ENCODE measurements around the gene GPRC5A.

GPRC5A gene

GRCh38 chr12:12943586-12944260 is 52.4 kb downstream of the GPRC5A start:
- DNase-seq, result no peak

GRCh38 chr12:12945591-12945990 is 54.2 kb downstream of the GPRC5A start:
- no peak for DNase-seq

DNA sequence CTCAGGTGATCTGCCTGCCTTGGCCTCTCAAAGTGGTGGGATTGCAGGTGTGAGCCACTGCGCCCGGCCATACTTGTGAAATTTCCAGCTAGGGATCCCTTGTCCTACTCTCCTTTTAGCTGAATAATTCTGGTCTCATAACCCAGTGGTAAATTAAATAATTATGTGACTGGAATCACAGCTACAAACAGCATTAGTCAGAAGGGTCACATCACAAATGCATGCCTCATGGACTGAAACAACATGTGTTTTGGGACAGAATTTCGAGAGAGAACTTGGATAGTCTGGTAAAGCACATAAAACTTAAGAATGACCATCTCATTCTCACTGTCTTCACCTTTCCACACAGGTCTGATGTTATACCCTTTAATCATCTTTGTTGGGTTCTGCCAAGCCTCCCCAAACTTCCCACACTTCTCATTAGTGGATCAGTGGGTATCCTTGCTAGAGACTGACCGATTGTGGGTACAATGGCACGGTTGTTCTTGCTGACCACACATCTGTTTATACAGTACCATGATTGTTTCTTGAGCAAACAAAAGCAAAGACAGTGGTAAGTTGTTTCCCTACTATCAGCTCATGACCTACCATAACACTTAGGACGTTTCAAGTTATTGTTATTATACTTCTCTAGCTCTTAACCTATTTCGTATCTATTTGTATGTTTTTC is 55.5 kb downstream of the GPRC5A start:
- no peak for DNase-seq

DNA sequence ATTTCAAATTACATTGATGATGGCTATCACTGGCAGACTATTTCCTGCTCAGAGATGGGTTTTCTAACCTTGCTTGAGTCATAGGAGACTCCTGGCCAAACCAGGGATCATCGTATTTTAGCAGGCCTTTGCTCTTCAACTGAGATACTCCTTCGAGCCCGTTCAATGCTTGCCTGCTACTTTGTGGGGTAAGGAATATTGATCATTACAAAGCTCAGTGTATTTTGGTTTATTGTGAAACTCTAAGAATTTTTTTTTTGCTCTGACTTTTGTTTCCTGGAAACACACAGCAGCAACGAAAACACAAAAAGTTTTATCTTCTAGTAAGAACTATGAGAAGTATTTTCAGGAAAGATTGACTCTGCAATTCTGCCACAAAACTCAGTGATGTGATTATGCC is 56.5 kb downstream of the GPRC5A start:
- no peak for DNase-seq

- no peak for DNase-seq
These were observed 60.1 kb downstream of the GPRC5A start for GRCh38 chr12:12951504-12951903.

- DNase-seq, result no peak
These were observed 60.7 kb downstream of the GPRC5A start, which contains the start of gene GPRC5D for GRCh38 chr12:12952036-12952435. TSS of gene GPRC5D (minus strand) at chr12:12952170. CDS start at chr12:12950384, 1,786 bp downstream.

- no peak for DNase-seq
These were observed 63.0 kb downstream of the GPRC5A start for GRCh38 chr12:12954356-12954755.

GRCh38 chr12:12954878-12955625 is 63.7 kb downstream of the GPRC5A start:
- no peak for DNase-seq

- no peak for DNase-seq
These were observed 67.5 kb downstream of the GPRC5A start for GRCh38 chr12:12958886-12959285.

GRCh38 chr12:12960639-12961209 is 69.4 kb downstream of the GPRC5A start:
- no peak for DNase-seq

- DNase-seq, result no peak
These were observed 72.9 kb downstream of the GPRC5A start for GRCh38 chr12:12964255-12964654.

DNA sequence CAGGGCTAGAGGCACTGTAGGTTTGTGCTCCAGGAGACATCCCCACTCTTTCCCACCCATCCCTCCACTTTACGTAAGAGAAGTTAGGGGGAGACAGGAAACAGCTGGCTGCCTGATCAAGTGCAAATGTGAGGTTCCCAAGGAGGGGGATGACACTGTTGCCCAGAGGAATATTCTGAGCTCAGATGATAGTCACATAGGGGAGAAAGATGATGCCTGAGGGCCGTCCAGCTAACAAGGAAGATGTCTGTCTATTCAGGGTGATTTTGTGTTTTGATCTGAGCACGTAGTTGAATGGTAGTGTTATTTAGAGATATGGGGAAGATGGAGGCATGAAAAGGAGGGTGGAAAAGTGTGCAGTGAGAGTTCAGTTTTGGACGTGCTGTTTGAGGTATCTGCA is 74.5 kb downstream of the GPRC5A start:
- no peak for DNase-seq
